Measurements from ENCODE around the gene MYMK.

Gene MYMK

DNA sequence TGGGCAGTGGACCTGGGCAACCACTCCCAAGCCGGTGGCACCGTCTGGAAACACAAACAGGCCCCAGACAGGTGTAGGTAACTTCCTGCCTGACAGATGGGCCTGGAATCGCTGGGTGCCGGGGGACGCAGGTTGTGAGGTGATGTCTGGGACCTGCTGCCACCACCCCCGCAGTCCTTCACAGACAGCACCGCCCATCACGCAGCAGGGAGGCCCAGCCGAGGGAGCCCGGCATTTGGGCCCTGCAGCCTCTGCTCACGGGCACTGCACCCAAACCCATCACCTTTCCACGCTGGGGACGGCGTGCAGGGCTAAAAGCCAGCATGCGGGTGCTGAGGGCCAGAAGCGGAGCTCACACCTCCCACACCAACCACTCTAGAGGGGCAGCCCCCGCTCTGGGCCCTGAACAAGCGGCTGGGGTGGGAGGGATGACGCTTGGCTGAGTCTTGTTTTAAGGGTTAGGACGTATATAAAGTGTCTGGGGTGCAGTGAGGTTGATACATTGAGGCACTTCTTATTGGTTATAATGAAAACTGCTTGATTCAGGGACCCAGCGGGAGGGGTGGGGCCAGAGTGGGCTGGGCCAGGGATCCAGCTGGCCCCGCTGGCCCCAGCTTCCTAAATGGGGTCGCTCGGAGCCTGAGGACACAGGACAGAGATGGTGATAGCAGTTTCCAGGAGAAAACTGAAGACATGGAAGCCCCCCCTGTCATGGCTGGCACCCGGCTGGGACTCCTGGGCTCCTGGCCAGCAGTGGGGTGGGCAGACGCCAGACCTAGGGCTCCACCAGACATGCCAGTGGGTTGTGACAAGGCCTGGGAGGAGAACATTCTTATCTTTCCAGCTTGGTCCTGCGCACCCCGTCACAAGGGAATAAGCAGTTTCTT lies 11.3 kb downstream of the MYMK start:
- no peaks in the 10 kb centered on the region for H3K27me3 ChIP-seq (ENCODE audit: control insufficient read depth, insufficient read depth, low read length, poor library complexity, severe bottlenecking)
- peaks cover 20% of the 10 kb centered on the region for H3K4me1 ChIP-seq (ENCODE audit: control insufficient read depth, insufficient read depth, low read length)
- no peak overlapping the region for H3K27ac ChIP-seq (ENCODE audit: insufficient read depth, low read depth, low read length, poor library complexity, severe bottlenecking)
- no peaks in the 10 kb centered on the region for H3K9me3 ChIP-seq (ENCODE audit: control insufficient read depth, low read length)
- 89 to 90% methylated on average over 27 to 28 of the region's 28 CpGs for WGBS, 2 experiments
- no peaks in the 10 kb centered on the region for H3K36me3 ChIP-seq (ENCODE audit: control insufficient read depth, insufficient read depth, low read length)
- no peak overlapping the region for H3K4me3 ChIP-seq (ENCODE audit: insufficient read depth, low read depth, low read length)

DNA sequence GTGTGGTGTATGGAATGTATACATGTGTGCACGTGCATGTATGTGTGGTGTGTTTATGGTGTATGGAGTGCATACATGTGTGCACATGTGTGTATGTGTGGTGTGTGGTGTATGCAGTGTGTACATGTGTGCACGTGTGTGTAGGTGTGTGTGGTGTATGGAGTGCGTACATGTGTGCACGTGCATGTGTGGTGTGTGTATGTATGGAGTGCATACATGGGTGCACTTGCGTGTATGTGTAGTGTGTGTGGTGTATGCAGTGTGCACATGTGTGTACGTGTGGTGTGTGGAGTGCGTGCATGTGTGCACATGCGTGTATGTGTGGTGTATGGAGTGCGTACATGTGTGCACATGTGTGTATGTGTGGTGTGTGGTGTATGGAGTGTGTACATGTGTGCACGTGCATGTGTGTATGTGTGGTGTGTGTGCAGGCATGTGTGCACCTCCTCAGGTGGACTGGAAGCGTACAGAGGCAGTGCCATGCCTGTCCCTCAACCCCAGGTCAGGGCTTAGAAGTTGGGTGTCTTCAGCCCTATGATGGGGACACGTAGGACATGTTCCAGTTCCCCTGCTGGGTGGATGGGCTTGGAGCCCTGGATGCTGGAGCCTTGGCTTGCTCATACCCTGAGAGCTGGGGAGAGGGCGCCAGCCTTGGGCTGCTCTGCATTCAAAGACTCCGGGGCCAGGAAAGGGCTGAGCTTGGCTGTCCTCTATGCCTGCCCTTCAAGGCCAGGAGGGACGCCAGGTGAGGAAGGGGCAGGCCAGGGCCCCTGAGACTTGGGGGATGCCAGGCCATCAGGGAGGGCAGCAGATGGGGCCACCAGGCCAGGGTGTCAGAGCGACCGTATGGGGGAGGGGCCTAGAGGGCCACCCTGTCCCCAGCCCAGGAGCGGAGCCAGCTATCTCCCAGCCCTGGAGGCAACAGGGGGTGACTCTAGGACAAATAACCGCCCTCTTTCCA lies 12.2 kb downstream of the MYMK start:
- Histone ChIP-seq H3K27ac (ENCODE audit: insufficient read depth, low read depth, low read length, poor library complexity, severe bottlenecking) (no peak overlapping the region), H3K9me3 (ENCODE audit: control insufficient read depth, low read length) (no peaks in the 10 kb centered on the region), H3K27me3 (ENCODE audit: control insufficient read depth, insufficient read depth, low read length, poor library complexity, severe bottlenecking) (no peaks in the 10 kb centered on the region), H3K36me3 (ENCODE audit: control insufficient read depth, insufficient read depth, low read length) (no peaks in the 10 kb centered on the region), H3K4me3 (ENCODE audit: insufficient read depth, low read depth, low read length) (no peak overlapping the region), H3K4me1 (ENCODE audit: control insufficient read depth, insufficient read depth, low read length) (peaks cover 20% of the 10 kb centered on the region)
- WGBS, 2 experiments = 87% methylated on average over 19 of the region's 19 CpGs

DNA sequence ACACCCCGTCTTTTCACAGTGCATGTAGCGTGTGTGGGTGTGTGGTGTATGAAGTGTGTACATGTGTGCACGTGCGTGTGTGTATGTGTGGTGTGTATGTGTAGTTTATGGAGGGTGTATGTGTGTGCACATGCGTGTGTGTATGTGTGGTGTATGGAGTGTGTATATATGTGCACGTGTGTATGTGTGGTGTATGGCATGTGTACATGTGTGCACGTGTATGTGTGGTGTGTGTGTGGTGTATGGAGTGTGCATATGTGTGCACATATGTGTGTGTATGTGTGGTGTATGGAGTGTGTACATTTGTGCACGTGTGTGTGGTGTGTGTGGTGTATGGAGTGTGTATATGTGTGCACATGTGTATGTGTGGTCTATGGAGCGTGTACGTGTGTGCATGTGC lies 13.2 kb downstream of the MYMK start:
- no peak overlapping the region for H3K4me3 ChIP-seq (ENCODE audit: insufficient read depth, low read depth, low read length)
- H3K27ac ChIP-seq (ENCODE audit: insufficient read depth, low read depth, low read length, poor library complexity, severe bottlenecking) = no peak overlapping the region
- H3K9me3 ChIP-seq (ENCODE audit: control insufficient read depth, low read length) = no peaks in the 10 kb centered on the region
- H3K27me3 ChIP-seq (ENCODE audit: control insufficient read depth, insufficient read depth, low read length, poor library complexity, severe bottlenecking) = no peaks in the 10 kb centered on the region
- no peaks in the 10 kb centered on the region for H3K36me3 ChIP-seq (ENCODE audit: control insufficient read depth, insufficient read depth, low read length)
- peaks cover 20% of the 10 kb centered on the region for H3K4me1 ChIP-seq (ENCODE audit: control insufficient read depth, insufficient read depth, low read length)
- 86 to 87% methylated on average over 10 of the region's 10 CpGs for WGBS, 2 experiments

DNA sequence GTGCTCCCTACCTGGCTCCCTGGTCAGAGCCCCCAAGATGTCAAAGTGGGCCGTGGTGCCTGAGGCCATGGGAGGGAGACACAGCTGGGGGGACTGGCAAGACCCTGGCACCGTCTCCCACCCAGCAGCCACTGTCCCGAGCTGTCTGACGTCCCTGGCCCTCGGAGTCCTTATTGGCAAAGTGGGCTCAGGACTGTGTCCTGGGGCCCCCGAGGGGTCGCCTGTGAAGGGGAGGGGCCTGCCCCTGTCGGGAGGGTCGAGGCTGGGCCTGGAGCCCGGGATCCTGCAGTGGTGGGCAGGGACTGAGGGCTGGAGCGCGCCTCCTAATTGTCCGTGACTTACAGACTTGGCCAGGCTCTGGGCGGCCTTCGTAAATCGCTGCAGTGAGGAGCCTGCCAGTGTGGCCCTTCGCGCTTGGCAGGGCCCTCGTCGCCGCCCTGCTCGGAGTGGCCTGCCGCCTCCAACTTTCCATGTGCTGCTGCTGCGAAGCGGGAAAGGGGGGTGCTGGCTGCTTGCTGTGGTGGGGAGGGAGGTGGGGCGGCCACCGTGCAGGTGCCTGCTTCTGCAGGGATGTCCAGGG lies 13.7 kb downstream of the MYMK start:
- Histone ChIP-seq H3K4me1 (ENCODE audit: control insufficient read depth, insufficient read depth, low read length) (peaks cover 20% of the 10 kb centered on the region), H3K27ac (ENCODE audit: insufficient read depth, low read depth, low read length, poor library complexity, severe bottlenecking) (no peak overlapping the region), H3K27me3 (ENCODE audit: control insufficient read depth, insufficient read depth, low read length, poor library complexity, severe bottlenecking) (no peaks in the 10 kb centered on the region), H3K9me3 (ENCODE audit: control insufficient read depth, low read length) (no peaks in the 10 kb centered on the region), H3K36me3 (ENCODE audit: control insufficient read depth, insufficient read depth, low read length) (no peaks in the 10 kb centered on the region), H3K4me3 (ENCODE audit: insufficient read depth, low read depth, low read length) (no peak overlapping the region)
- WGBS, 2 experiments = 91 to 94% methylated on average over 27 of the region's 27 CpGs

DNA sequence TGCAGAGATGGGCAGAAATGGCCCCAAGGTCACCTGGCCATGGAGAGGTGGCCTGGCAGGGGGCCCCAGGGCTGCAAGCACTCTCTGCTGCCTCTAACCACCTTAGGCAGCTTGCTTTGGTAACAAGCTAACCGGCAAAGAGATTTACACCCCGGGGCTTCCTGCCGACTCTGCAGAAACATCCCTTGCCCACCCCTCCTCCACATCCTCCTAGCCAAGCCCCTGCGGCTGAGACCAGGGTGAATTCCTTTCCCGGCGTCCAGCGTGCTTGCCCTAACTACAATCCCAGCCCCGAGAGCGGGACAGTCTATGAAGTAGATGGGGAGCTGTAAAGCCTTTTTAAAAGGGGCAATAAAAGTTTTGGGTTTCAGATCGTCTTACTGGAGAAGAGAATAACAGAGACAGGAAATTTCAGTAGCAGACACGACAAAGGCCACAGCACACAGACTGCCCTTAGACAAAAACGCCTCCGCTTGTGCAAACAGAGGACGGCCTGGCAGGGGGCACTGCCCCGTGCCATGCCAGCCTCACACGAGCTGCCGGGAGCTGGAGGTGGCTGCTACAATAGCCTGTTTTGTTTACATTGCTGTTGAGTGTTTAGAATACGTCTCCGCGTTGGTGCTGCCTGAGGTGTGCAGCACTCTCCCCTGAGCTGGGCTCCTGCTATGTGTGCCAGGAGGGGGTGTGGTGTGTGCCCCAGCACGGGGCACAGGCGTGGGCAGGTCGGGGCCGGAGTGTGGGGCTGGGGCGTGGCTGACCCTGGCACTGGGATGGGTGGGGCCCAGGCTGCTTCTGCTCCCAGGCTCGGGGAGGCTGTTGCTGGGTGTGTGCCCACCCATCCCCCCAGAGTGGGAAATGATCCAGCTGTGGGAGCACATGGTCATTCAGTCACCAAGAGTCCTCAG lies 15.3 kb downstream of the MYMK start:
- Histone ChIP-seq H3K9me3 (ENCODE audit: control insufficient read depth, low read length) (no peaks in the 10 kb centered on the region), H3K4me1 (ENCODE audit: control insufficient read depth, insufficient read depth, low read length) (peaks cover 17% of the 10 kb centered on the region), H3K27me3 (ENCODE audit: control insufficient read depth, insufficient read depth, low read length, poor library complexity, severe bottlenecking) (no peaks in the 10 kb centered on the region), H3K36me3 (ENCODE audit: control insufficient read depth, insufficient read depth, low read length) (no peaks in the 10 kb centered on the region), H3K4me3 (ENCODE audit: insufficient read depth, low read depth, low read length) (no peak overlapping the region), H3K27ac (ENCODE audit: insufficient read depth, low read depth, low read length, poor library complexity, severe bottlenecking) (no peak overlapping the region)
- WGBS, 2 experiments = 17% methylated on average over 24 to 26 of the region's 26 CpGs

DNA sequence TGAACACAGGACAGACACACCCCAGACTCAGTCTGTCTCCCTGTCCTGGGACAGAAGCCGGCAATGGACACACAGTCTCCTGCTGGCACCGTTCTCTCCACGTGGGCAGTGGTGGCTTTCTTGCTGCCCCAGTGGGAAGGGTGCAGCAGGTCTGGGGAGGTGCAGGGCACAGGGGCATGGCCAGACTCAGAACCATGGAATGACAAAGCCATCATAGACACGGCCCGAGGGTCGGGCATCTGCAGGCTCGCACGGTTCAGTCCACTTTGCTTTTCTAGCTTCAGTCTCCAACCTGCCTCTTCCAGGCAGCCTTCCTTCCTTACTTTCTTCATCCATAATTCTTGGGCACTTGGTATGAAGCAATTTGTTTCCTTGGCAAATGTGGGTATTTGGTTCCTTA lies 16.7 kb downstream of the MYMK start:
- peaks cover 2% of the 10 kb centered on the region for H3K9me3 ChIP-seq (ENCODE audit: control insufficient read depth, low read length)
- no peak overlapping the region for H3K27ac ChIP-seq (ENCODE audit: insufficient read depth, low read depth, low read length, poor library complexity, severe bottlenecking)
- no peaks in the 10 kb centered on the region for H3K36me3 ChIP-seq (ENCODE audit: control insufficient read depth, insufficient read depth, low read length)
- H3K4me3 ChIP-seq (ENCODE audit: insufficient read depth, low read depth, low read length) = no peak overlapping the region
- 94% methylated on average over 8 of the region's 8 CpGs for WGBS, 2 experiments
- peaks cover 16% of the 10 kb centered on the region for H3K4me1 ChIP-seq (ENCODE audit: control insufficient read depth, insufficient read depth, low read length)
- no peaks in the 10 kb centered on the region for H3K27me3 ChIP-seq (ENCODE audit: control insufficient read depth, insufficient read depth, low read length, poor library complexity, severe bottlenecking)

DNA sequence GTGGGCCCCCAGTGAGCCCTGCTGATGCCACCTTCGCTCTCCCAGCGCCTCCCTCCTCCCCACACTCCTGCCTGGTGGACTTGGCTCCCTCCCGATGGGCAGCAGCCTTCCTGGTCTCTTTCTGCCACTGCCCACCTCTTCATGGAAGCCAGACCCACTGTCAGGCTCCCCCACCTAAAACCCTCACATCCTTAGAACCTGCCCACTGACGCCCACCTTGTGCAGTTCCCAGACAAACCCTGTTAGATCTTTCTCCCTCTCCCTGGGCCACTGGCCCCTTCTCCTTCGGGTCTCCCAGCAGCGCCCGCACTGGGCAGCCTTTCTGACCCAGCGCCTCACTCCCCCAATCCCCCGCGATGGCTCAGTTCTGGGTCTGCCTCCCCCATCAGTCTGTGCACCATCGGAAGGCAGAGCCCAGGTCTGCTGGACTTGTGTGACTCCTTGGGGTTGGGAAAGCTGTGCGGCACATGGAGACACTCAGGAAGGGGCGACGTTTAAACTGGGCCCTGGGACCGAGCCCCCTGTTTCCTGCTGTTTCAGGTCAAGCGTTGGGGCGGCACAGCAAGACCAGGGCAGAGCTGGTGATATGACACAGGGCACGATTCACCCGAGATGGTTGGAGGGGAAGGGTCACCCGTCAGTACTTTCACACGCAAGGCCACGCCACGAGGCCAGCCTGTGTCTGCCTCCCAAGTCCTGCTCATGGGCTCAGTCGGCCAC lies 17.4 kb downstream of the MYMK start:
- Histone ChIP-seq H3K4me1 (ENCODE audit: control insufficient read depth, insufficient read depth, low read length) (peaks cover 16% of the 10 kb centered on the region), H3K27ac (ENCODE audit: insufficient read depth, low read depth, low read length, poor library complexity, severe bottlenecking) (no peak overlapping the region), H3K9me3 (ENCODE audit: control insufficient read depth, low read length) (peaks cover 2% of the 10 kb centered on the region), H3K36me3 (ENCODE audit: control insufficient read depth, insufficient read depth, low read length) (no peaks in the 10 kb centered on the region), H3K27me3 (ENCODE audit: control insufficient read depth, insufficient read depth, low read length, poor library complexity, severe bottlenecking) (no peaks in the 10 kb centered on the region), H3K4me3 (ENCODE audit: insufficient read depth, low read depth, low read length) (no peak overlapping the region)
- 93% methylated on average over 24 of the region's 24 CpGs for WGBS, 2 experiments

DNA sequence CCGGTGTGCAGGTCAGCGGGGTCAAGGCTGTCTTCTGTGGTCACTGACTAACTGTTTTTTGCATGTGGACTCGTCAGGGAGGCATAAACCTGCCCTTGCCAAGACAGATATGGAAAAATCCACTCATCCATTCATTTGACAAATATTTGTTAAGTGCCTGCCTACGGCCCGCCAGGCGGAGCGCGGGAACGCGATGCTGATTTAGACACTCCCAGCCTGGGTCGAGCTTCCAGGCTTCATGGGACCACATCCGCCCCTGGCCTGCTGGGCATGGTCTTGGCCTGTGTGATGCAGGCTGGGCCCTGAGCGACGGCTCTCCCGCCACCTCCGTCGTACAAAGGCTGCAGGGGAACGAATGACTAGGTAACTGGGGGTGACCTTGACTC lies 18.1 kb downstream of the MYMK start:
- Histone ChIP-seq H3K9me3 (ENCODE audit: control insufficient read depth, low read length) (peaks cover 2% of the 10 kb centered on the region), H3K36me3 (ENCODE audit: control insufficient read depth, insufficient read depth, low read length) (no peaks in the 10 kb centered on the region), H3K27ac (ENCODE audit: insufficient read depth, low read depth, low read length, poor library complexity, severe bottlenecking) (no peak overlapping the region), H3K4me1 (ENCODE audit: control insufficient read depth, insufficient read depth, low read length) (peaks cover 16% of the 10 kb centered on the region), H3K4me3 (ENCODE audit: insufficient read depth, low read depth, low read length) (no peak overlapping the region), H3K27me3 (ENCODE audit: control insufficient read depth, insufficient read depth, low read length, poor library complexity, severe bottlenecking) (no peaks in the 10 kb centered on the region)
- 93 to 95% methylated on average over 18 of the region's 18 CpGs for WGBS, 2 experiments
